Stimulated activated CD8-positive, alpha-beta memory T cell treated with anti-CD3 and anti-CD28 coated beads, Interleukin-15, amount 100 ng/mL, for 24 hours (primary cell): ENCODE data around the gene OLFM4.

Source experiments
- DNase-seq: peaks from one replicate; pipeline ENCODE4 v3.0.0-alpha.2; 2020; ENCODE audit warnings: low read depth

OLFM4 gene

GRCh38 chr13:53014495-53015443, 13.8 kb upstream of the OLFM4 start:
- DNase-seq = no peak

DNA sequence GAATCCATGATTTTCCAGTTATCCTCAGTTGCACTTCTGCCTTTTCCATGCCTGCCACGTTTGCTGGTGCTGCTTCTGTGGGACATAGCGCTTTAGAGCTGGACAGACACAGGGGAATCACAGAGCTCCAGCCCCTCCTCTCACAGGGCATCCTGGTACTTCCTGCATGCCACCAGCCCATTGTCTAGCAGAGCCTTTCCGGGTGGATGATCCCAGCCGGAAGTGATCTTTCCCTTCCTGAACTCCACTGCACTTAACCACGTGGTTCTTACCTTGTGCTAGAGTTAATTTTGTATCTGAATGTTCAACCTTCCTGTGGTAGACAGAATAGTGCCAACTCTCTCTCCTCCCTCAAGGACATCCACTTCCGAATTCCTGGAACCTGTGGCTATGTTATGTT, 12.6 kb upstream of the OLFM4 start:
- DNase-seq = no peak

DNA sequence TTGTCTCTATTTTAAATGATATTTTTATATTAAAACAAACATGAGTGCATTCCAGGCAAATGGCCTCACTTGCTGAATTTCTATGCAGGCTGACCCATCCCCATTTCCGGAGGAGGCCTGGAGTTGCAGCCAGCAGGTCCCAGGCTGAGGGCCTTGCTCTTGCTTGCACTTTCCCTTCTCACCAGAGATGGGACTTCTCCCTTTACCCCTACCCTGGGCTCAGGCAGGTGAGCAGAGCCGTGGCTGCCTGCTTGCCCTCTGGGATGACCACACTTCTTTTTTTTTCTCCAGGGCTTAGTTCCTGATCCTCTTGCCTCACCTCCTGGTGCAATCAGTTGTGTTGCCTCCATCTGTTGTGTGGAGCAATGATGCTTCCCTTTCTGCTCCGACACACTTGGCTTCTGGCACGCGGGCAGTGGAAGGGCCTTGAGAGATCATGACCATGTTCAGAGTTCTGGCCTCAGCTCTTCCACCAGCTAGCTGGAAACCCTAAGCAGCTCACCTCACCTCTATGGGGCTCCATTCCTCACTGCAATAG, 11.1 kb upstream of the OLFM4 start:
- DNase-seq = no peak

GRCh38 chr13:53018690-53019647, 9.6 kb upstream of the OLFM4 start:
- no peak for DNase-seq

DNA sequence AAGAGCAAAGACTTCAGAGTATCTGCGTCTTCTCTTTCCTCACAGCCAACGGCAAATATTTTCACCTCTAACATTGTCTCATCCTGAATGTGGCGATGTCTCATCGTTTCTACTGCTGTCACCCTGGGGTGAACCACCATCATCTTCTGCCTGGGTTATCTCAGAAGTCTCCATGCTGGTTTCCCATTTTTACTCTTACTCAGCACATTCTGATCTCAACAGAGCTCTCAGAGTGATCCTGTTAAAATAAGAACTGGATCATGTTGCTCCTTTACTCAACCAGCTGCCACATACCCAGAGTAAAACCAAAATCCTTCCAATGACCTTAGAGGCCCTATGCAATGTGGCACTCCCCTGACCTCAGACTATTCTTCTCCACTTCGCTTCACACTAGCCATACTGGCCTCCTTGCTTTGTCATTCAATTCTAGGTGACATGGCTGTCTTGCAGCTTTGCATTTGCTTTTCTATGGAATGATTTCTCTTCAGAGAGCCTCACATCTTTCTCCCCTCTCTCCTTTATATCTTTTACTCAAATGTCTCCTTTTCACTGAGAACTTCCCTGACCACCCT, 7.8 kb upstream of the OLFM4 start:
- DNase-seq = no peak

GRCh38 chr13:53023246-53023645, 5.4 kb upstream of the OLFM4 start:
- DNase-seq = no peak

- no peak for DNase-seq
Measured at GRCh38 chr13:53028063-53028462, 550 bp upstream of the OLFM4 start.

- no peak for DNase-seq
Measured at GRCh38 chr13:53032849-53033248, 4.2 kb downstream of the OLFM4 start.

- DNase-seq = no peak
Measured at GRCh38 chr13:53038993-53039392, 10.4 kb downstream of the OLFM4 start.

DNA sequence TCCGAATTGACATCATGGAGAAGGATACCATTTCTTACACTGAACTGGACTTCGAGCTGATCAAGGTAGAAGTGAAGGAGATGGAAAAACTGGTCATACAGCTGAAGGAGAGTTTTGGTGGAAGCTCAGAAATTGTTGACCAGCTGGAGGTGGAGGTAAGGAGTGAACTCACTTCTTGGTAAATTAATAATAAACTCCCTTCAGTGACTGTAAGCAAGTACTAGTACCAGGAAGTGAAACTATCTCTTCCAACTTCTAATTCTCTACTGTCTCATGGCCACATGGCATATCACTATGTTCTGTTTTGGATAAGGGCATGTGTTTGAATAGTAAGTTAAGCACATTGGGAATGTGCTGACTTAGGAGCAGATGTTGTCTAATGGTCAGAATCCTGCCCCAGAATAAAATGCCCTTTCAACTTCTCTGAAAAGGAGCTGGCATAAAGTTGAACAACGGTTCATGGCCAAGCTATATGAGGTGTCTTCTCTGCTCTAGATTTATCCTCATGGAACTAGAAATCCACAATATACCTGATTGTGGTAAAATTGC, 13.4 kb downstream of the OLFM4 start:
- no peak for DNase-seq

DNA sequence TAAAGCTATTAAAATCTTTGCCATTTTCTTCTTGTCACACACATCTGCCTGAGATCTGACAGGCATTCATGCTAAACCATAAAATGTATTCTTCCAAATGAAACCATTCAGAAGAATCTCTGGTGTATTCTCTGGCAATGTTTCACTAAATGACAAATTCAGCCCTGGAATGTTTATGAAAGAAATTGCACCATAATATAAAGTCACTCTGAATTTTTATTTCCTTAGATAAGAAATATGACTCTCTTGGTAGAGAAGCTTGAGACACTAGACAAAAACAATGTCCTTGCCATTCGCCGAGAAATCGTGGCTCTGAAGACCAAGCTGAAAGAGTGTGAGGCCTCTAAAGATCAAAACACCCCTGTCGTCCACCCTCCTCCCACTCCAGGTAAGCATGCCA, 14.3 kb downstream of the OLFM4 start:
- no peak for DNase-seq

- no peak for DNase-seq
Measured at GRCh38 chr13:53043398-53043797, 14.8 kb downstream of the OLFM4 start.

DNA sequence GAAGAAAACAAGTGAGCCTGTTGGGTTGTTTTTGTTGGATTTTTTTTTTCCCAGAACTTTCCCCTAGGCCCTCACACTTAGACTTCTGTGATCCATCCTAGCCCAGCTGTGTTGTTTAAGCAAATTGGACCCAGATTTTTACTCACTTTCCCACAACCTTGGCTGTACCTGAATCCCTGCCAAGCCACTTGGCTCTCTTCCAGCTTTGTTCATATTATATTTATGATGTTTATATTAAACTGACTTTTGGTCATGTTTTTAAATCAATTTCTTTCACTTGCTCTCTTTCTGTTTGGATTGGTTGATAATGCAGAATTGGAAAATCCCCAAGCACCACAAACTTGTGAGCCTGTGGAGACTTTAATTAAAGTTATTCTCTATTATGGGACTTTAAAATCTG, 16.6 kb downstream of the OLFM4 start:
- DNase-seq = no peak

DNA sequence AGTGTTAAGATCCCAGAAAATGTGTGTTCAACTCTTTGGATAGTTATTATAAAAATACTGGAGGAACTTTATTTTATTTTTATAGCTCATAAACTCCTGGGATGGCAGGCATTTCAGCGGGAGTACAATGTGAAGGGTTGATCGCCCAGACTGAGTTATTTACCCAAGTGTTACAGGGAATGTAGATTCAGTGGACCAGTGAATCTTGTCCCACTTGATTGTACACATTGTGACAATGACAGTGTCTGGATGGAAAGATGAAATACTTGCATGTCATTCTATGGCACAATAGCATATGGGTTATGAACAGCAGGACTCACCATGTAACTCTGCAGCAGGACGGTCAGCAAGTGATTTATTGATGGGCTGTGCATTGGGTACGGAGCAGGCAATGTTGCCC, 20.3 kb downstream of the OLFM4 start:
- no peak for DNase-seq

DNA sequence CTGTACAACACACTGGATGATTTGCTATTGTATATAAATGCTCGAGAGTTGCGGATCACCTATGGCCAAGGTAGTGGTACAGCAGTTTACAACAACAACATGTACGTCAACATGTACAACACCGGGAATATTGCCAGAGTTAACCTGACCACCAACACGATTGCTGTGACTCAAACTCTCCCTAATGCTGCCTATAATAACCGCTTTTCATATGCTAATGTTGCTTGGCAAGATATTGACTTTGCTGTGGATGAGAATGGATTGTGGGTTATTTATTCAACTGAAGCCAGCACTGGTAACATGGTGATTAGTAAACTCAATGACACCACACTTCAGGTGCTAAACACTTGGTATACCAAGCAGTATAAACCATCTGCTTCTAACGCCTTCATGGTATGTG, 21.5 kb downstream of the OLFM4 start:
- no peak for DNase-seq

- DNase-seq = no peak
Measured at GRCh38 chr13:53052675-53053074, 24.1 kb downstream of the OLFM4 start.

GRCh38 chr13:53054569-53054968, 26.0 kb downstream of the OLFM4 start:
- DNase-seq = no peak

DNA sequence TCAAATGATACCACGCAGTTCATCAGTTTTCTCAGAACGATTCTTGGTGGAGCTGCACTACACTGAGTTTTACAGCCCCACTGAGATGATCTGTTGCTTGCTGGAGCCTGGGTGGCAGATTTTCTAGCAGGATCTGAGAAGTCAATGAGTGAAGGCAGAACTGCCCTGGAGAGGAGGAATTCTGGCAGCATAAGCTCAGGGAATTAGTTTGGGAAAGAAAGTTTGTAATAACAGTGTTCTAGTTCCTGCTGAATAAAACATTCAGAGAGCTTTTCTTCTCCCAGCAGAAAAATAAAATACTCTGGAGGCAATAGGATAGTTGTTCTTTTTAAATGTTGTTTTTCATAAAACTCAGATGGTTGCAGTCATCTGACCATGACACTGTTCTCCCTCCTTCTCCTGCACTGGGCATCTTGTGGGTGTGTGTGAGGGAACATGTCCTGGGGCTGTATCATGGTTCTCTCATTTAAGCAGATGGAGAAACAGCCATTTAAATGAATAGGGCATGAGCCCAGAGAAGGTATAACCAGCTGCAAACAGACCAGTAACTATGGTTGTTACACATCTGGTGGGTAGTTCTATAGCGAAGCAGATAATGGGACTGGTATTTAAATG, 29.6 kb downstream of the OLFM4 start:
- DNase-seq = no peak

- no peak for DNase-seq
Measured at GRCh38 chr13:53060840-53061490, 32.4 kb downstream of the OLFM4 start.

GRCh38 chr13:53064731-53065130, 36.1 kb downstream of the OLFM4 start:
- DNase-seq = no peak

- DNase-seq = no peak
Measured at GRCh38 chr13:53066411-53066810, 37.8 kb downstream of the OLFM4 start.
